HCT116 (cell line): ENCODE measurements around the gene CDH4. TPM values are rescaled to one million over a fixed set of nuclear protein-coding genes. Genes with fewer than 3 reads are reported as not detected.

Experiments used
- ATAC-seq: fragments of 200-7000 bp; cut with Tn5 transposase; 2 replicates; pipeline ENCODE4 v1.9.1; 2020; ENCODE audit warnings: mild to moderate bottlenecking, moderate library complexity
- BruUV-seq: library from RNA; stranded (reverse); fragments of 400-500 nt; replicated peaks from 2 replicates; lab custom pipeline; 2021; lab: Mats Ljungman, UMichigan
- CTCF ChIA-PET: fragments of 300-600 bp; sonication (Branson Sonifier 250); formaldehyde crosslinking; loops from one replicate; lab custom pipeline; 2021; ENCODE audit warnings: antibody characterized with exemption; lab: Charles Lee
- POLR2A ChIA-PET: fragments of 300-600, 350-600 bp; sonication (Branson Sonifier 250); formaldehyde crosslinking; loops from one replicate; lab custom pipeline; 2021; ENCODE audit warnings: antibody characterized with exemption; lab: Charles Lee
- RAD21 ChIA-PET, 2 experiments: fragments of 300-600 bp; sonication (Branson Sonifier 250); formaldehyde crosslinking; loops; one replicate each; lab custom pipeline; 2023; ENCODE audit warnings: low total read pairs in 2 of 2; ENCODE audit not compliant: uncharacterized antibody in 2 of 2, unreplicated experiment in 2 of 2, low non-redundant PET in 1 of 2; lab: Charles Lee
- DNase-seq: peaks from one replicate; pipeline ENCODE4 v3.0.0-alpha.2; 2010; ENCODE audit warnings: low read depth, low spot score
- H2AFZ ChIP-seq: fragments of 200-600 bp; shearing (Covaris generic), sonication (generic); 2 replicates; pipeline ENCODE4 v1.6.1; 2017; ENCODE audit warnings: low read depth, mixed run types, mixed read lengths, antibody characterized with exemption, low read length; ENCODE audit not compliant: poor library complexity, severe bottlenecking
- H3K27ac ChIP-seq: 2 replicates; pipeline ENCODE4 v1.5.1; 2012; ENCODE audit warnings: low read depth, low read length
- H3K27me3 ChIP-seq: fragments of 200-600 bp; sonication (generic); 2 replicates; pipeline ENCODE4 v1.6.1; 2016; ENCODE audit warnings: mixed run types, low read length, mixed read lengths; ENCODE audit not compliant: insufficient read depth
- H3K36me3 ChIP-seq, 2 experiments: fragments of 200-500 bp in 1 of 2; fragments of 200-600 bp in 1 of 2; sonication (Bioruptor generic) in 1 of 2; sonication (generic) in 1 of 2; 2 replicates each; pipeline versions ENCODE4 v1.5.1 to v1.6.1; 2014 to 2016; ENCODE audit warnings: low read length in 2 of 2, inconsistent platforms in 1 of 2, mixed read lengths in 1 of 2, mixed run types in 1 of 2; ENCODE audit not compliant: insufficient read depth in 2 of 2, control insufficient read depth in 1 of 2
- H3K4me1 ChIP-seq, 2 experiments: fragments of 200-600 bp in 1 of 2; sonication (generic) in 1 of 2; 2 replicates each; pipeline versions ENCODE4 v1.5.1 to v1.6.1; 2012 to 2017; ENCODE audit warnings: low read length in 2 of 2, inconsistent platforms in 1 of 2, mild to moderate bottlenecking in 1 of 2, mixed read lengths in 1 of 2, mixed run types in 1 of 2, moderate library complexity in 1 of 2; ENCODE audit not compliant: insufficient read depth in 2 of 2, control insufficient read depth in 1 of 2
- H3K4me2 ChIP-seq: fragments of 200-600 bp; sonication (generic); 2 replicates; pipeline ENCODE4 v1.6.1; 2017; ENCODE audit warnings: mixed run types, low read length, mixed read lengths
- H3K4me3 ChIP-seq, 2 experiments: fragments of 200-600 bp in 1 of 2; sonication (generic) in 1 of 2; replicated peaks in 1 of 2; 2 replicates each; pipeline ENCODE4 v1.5.1; 2011 to 2016; ENCODE audit warnings: low read length in 2 of 2, control low read depth in 1 of 2, low read depth in 1 of 2, mild to moderate bottlenecking in 1 of 2, mixed read lengths in 1 of 2, mixed run types in 1 of 2
- H3K79me2 ChIP-seq: fragments of 200-600 bp; sonication (generic); 2 replicates; pipeline ENCODE4 v1.6.1; 2017; ENCODE audit warnings: mild to moderate bottlenecking, mixed run types, low read length, moderate library complexity, mixed read lengths; ENCODE audit not compliant: insufficient read depth
- H3K9ac ChIP-seq: fragments of 200-600 bp; sonication (generic); 2 replicates; pipeline ENCODE4 v1.6.1; 2016; ENCODE audit warnings: low read length, mixed read lengths
- H3K9me2 ChIP-seq: fragments of 200-600 bp; sonication (generic), shearing (Covaris generic); 2 replicates; pipeline ENCODE4 v1.6.1; 2017; ENCODE audit warnings: mixed run types, mild to moderate bottlenecking, moderate library complexity; ENCODE audit not compliant: insufficient read depth
- H3K9me3 ChIP-seq, 2 experiments: fragments of 200-500 bp in 1 of 2; fragments of 200-600 bp in 1 of 2; sonication (Bioruptor generic) in 1 of 2; sonication (generic) in 1 of 2; 2 replicates each; pipeline ENCODE4 v1.6.1; 2014 to 2017; ENCODE audit warnings: low read length in 2 of 2, mixed read lengths in 2 of 2, inconsistent platforms in 1 of 2, low read depth in 1 of 2, mild to moderate bottlenecking in 1 of 2, mixed run types in 1 of 2, moderate library complexity in 1 of 2; ENCODE audit not compliant: control insufficient read depth in 1 of 2, insufficient read depth in 1 of 2
- H4K20me1 ChIP-seq: fragments of 200-600 bp; sonication (generic), shearing (Covaris generic); 2 replicates; pipeline ENCODE4 v1.6.1; 2017; ENCODE audit warnings: mixed run types, mild to moderate bottlenecking, moderate library complexity; ENCODE audit not compliant: insufficient read depth
- CBX3 ChIP-seq: IDR thresholded peaks from 2 replicates; pipeline ENCODE4 v1.6.1; 2012; ENCODE audit warnings: low read depth
- EZH2 ChIP-seq: fragments of 200-600 bp; sonication (generic); IDR thresholded peaks from 2 replicates; pipeline ENCODE4 v1.6.1; 2017; ENCODE audit warnings: antibody characterized with exemption, mixed run types
- EZH2phosphoT487 ChIP-seq: fragments of 200-600 bp; IDR thresholded peaks from 2 replicates; pipeline ENCODE4 v1.6.1; 2018; ENCODE audit warnings: antibody characterized with exemption, borderline replicate concordance
- JUND ChIP-seq: IDR thresholded peaks from 2 replicates; pipeline ENCODE4 v1.6.1; 2012
- POLR2A ChIP-seq: IDR thresholded peaks from 2 replicates; pipeline ENCODE4 v1.7.0; 2011; ENCODE audit warnings: borderline replicate concordance; ENCODE audit not compliant: insufficient read depth, insufficient read length; ENCODE audit errors: extremely low read depth
- SIN3A ChIP-seq: IDR thresholded peaks from 2 replicates; pipeline ENCODE4 v1.6.1; 2012; ENCODE audit warnings: low read depth
- SP1 ChIP-seq: IDR thresholded peaks from 2 replicates; pipeline ENCODE4 v1.6.1; 2012; ENCODE audit warnings: low read depth
- TCF7L2 ChIP-seq: IDR thresholded peaks from 2 replicates; pipeline ENCODE4 v1.7.0; 2011; ENCODE audit warnings: borderline replicate concordance, inconsistent platforms; ENCODE audit not compliant: insufficient read depth, insufficient read length; ENCODE audit errors: extremely low read depth
- ZFX ChIP-seq: fragments of 450-650 bp; IDR thresholded peaks from 2 replicates; pipeline ENCODE4 v1.6.1; 2017
- ZNF274 ChIP-seq: fragments of 200-500 bp; sonication (Bioruptor generic); IDR thresholded peaks from 2 replicates; pipeline ENCODE4 v1.6.1; 2014; ENCODE audit warnings: mild to moderate bottlenecking, low read depth, low read length, inconsistent platforms
- intact Hi-C: fragments of 100-400 bp; cut with micrococcal nuclease; formaldehyde crosslinking; loops from 2 replicates; pipeline ENCODE4 v1.10.0; 2022
- total RNA-seq: library from RNA; stranded (reverse); gene quantifications from one replicate; pipeline ENCODE4 v1.2.1, GENCODE V29; 2021; ENCODE audit not compliant: unreplicated experiment
- TF ChIP-seq, protein P1 (sequence below), 3 experiments: fragments of 200-600 bp in 1 of 3; sonication (generic) in 1 of 3; IDR thresholded peaks in 2 of 3; conservative IDR thresholded peaks in 1 of 3; 2 replicates each; pipeline ENCODE4 v1.5.1; 2012 to 2017; ENCODE audit warnings: low read depth in 2 of 3, low read length in 2 of 3, antibody characterized with exemption in 1 of 3, borderline replicate concordance in 1 of 3, control low read depth in 1 of 3, mild to moderate bottlenecking in 1 of 3, mixed read lengths in 1 of 3, mixed run types in 1 of 3, moderate library complexity in 1 of 3; ENCODE audit not compliant: insufficient read depth in 1 of 3
- TF ChIP-seq, protein P2 (sequence below): IDR thresholded peaks from 2 replicates; pipeline ENCODE4 v1.6.1; 2012
- TF ChIP-seq, protein P3 (sequence below): IDR thresholded peaks from 2 replicates; pipeline ENCODE4 v1.6.1; 2012

The CDH4 gene
- total RNA-seq, 1 experiment from 2014 or later: not detected

DNA sequence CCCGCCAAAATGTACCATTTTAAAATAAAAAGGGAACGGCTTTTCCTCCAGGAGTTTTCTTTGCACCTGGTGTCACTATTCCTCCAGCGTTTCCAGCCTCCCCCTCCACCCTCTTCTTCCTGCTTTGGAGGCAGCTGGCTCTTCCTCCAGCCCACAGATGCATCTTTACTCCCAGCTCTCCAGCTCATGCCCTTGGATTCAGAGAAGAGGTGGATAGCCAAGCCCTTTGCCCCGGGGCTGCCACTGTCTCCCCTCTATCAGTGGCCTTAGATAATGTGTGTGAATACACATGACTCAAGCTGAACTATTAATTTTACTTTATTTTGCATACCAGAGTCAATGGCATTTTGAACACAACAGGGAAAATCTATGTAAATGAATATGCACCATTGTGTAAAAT lies 15.3 kb upstream of the CDH4 start:
- H2AFZ ChIP-seq: no peak overlapping the region
- H3K27me3 ChIP-seq: no peaks in the 10 kb centered on the region
- H3K27ac ChIP-seq: no peak overlapping the region
- H3K4me3 ChIP-seq: no peak overlapping the region
- peaks cover 6 to 26% of the 10 kb centered on the region in 2 experiments; a peak in 2 of 4 replicates for H3K9me3 ChIP-seq
- ATAC-seq: no peak
- H3K4me2 ChIP-seq: no peak overlapping the region
- H3K9me2 ChIP-seq: no peaks in the 10 kb centered on the region
- RAD21 ChIA-PET: no interaction called here
- POLR2A ChIA-PET: no interaction called here
- BruUV-seq: no TSS peak
- intact Hi-C loops: no loop called here
- CTCF ChIA-PET: no interaction called here
- no peak overlapping the region for H3K9ac ChIP-seq
- DNase-seq: no peak
- no peaks in the 10 kb centered on the region for H4K20me1 ChIP-seq
- no peaks in the 10 kb centered on the region for H3K79me2 ChIP-seq
- TF ChIP-seq POLR2A (no peak), CBX3 (no peak), TCF7L2 (no peak), SP1 (no peak), ZFX (no peak), ZNF274 (no peak), JUND (no peak), EZH2 (no peak), EZH2phosphoT487 (no peak), SIN3A (no peak)
- TF ChIP-seq, protein P1, sequence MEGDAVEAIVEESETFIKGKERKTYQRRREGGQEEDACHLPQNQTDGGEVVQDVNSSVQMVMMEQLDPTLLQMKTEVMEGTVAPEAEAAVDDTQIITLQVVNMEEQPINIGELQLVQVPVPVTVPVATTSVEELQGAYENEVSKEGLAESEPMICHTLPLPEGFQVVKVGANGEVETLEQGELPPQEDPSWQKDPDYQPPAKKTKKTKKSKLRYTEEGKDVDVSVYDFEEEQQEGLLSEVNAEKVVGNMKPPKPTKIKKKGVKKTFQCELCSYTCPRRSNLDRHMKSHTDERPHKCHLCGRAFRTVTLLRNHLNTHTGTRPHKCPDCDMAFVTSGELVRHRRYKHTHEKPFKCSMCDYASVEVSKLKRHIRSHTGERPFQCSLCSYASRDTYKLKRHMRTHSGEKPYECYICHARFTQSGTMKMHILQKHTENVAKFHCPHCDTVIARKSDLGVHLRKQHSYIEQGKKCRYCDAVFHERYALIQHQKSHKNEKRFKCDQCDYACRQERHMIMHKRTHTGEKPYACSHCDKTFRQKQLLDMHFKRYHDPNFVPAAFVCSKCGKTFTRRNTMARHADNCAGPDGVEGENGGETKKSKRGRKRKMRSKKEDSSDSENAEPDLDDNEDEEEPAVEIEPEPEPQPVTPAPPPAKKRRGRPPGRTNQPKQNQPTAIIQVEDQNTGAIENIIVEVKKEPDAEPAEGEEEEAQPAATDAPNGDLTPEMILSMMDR (IDR thresholded peaks at IDR 0.05 in 2 of 3, conservative IDR thresholded peaks at IDR 0.05 in 1 of 3; ENCODE audit: borderline replicate concordance in 1 of 3, insufficient read depth in 1 of 3, low read depth in 2 of 3, low read length in 2 of 3): no peak
- TF ChIP-seq, protein P2, sequence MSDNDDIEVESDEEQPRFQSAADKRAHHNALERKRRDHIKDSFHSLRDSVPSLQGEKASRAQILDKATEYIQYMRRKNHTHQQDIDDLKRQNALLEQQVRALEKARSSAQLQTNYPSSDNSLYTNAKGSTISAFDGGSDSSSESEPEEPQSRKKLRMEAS: no peak
- TF ChIP-seq, protein P3, sequence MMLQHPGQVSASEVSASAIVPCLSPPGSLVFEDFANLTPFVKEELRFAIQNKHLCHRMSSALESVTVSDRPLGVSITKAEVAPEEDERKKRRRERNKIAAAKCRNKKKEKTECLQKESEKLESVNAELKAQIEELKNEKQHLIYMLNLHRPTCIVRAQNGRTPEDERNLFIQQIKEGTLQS: no peak
- no peaks in the 10 kb centered on the region for H3K36me3 ChIP-seq
- no peaks in the 10 kb centered on the region for H3K4me1 ChIP-seq
